Loucy (cell line): ENCODE data around the gene EDEM2.

Experiments
- EZH2phosphoT487 ChIP-seq: fragments of 200-600 bp; IDR thresholded peaks from 2 replicates; pipeline ENCODE4 v1.6.1; 2018; ENCODE audit warnings: antibody characterized with exemption, mild to moderate bottlenecking, moderate library complexity, borderline replicate concordance
- TF ChIP-seq, protein P1 (sequence below): fragments of 200-600 bp; sonication (generic); conservative IDR thresholded peaks from 2 replicates; pipeline ENCODE4 v1.5.1; 2014; ENCODE audit warnings: mild to moderate bottlenecking, antibody characterized with exemption, low read length

DNA sequence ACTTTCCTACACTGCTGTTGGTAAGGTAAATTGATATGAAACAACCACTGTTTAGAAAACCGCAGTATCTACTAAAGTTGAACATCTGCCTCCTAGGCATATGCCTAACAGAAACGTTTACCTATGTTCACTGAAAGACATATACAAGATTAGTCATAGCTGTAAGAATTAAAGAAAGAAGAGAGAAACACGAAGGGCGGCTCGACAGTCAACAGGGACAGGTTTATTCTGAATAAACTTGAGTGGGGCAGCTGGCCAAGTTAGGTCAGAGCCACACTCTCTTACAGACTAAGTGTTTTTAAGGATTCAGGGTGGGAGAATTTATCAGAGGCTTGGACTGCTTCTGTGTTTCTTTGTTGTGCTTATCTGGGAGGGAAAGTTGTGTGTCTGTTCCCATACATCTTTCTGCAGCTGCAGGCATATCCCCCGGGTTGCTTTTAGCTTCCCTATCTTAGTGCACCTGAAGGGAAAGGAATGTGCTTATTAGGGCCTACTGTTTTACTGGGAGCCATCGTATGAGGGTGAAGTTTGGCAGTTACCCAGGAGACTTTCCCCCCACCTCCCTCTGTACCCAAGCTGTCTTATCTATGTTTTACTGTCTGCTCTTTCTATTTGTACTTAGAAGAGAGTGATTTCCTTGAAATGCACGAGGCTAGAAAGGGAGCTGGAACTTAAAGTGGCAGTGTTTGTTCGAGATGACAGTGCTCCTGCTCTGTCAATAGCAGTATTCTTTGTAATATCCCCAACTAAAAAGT, 45.2 kb upstream of the EDEM2 start:
- TF ChIP-seq, protein P1, sequence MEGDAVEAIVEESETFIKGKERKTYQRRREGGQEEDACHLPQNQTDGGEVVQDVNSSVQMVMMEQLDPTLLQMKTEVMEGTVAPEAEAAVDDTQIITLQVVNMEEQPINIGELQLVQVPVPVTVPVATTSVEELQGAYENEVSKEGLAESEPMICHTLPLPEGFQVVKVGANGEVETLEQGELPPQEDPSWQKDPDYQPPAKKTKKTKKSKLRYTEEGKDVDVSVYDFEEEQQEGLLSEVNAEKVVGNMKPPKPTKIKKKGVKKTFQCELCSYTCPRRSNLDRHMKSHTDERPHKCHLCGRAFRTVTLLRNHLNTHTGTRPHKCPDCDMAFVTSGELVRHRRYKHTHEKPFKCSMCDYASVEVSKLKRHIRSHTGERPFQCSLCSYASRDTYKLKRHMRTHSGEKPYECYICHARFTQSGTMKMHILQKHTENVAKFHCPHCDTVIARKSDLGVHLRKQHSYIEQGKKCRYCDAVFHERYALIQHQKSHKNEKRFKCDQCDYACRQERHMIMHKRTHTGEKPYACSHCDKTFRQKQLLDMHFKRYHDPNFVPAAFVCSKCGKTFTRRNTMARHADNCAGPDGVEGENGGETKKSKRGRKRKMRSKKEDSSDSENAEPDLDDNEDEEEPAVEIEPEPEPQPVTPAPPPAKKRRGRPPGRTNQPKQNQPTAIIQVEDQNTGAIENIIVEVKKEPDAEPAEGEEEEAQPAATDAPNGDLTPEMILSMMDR, result no peak
- TF ChIP-seq EZH2phosphoT487, result no peak
